AG09309 (cell line): ENCODE data around the gene HOATZ.

ENCODE experiments used
- DNase-seq: peaks from one replicate; pipeline ENCODE4 v3.0.0-alpha.2; 2010; ENCODE audit warnings: low read depth
- H3K4me3 ChIP-seq: 2 replicates; pipeline ENCODE4 v1.5.1; 2011; ENCODE audit warnings: mild to moderate bottlenecking, low read depth, low read length, moderate library complexity; ENCODE audit not compliant: control insufficient read depth
- TF ChIP-seq, protein P1 (sequence below): IDR thresholded peaks from 2 replicates; pipeline ENCODE4 v1.5.1; 2011; ENCODE audit warnings: mild to moderate bottlenecking, low read depth, low read length, inconsistent platforms; ENCODE audit not compliant: insufficient read depth, control insufficient read depth; ENCODE audit errors: missing control alignments

HOATZ gene

DNA sequence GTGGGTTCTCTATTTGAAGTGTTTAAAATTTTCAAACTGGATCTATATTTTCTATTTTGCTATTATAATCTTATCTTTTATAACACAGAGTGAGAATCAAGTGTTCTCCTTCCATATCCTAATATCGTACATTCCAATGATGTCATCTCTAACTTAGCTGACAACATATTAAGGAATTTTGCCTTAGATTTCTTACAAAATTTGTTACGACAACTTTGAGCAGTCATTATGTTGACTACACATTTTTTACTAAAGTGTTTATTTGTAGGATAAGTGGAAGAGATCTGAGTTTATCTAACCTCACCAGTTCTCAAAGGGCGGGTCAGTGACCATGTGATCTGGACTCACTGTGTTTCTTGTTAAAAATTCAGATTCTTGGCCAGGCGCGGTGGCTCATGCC is 15.1 kb upstream of the HOATZ start:
- no peak overlapping the region for H3K4me3 ChIP-seq
- no peak for DNase-seq
- TF ChIP-seq, protein P1, sequence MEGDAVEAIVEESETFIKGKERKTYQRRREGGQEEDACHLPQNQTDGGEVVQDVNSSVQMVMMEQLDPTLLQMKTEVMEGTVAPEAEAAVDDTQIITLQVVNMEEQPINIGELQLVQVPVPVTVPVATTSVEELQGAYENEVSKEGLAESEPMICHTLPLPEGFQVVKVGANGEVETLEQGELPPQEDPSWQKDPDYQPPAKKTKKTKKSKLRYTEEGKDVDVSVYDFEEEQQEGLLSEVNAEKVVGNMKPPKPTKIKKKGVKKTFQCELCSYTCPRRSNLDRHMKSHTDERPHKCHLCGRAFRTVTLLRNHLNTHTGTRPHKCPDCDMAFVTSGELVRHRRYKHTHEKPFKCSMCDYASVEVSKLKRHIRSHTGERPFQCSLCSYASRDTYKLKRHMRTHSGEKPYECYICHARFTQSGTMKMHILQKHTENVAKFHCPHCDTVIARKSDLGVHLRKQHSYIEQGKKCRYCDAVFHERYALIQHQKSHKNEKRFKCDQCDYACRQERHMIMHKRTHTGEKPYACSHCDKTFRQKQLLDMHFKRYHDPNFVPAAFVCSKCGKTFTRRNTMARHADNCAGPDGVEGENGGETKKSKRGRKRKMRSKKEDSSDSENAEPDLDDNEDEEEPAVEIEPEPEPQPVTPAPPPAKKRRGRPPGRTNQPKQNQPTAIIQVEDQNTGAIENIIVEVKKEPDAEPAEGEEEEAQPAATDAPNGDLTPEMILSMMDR: no peak

DNA sequence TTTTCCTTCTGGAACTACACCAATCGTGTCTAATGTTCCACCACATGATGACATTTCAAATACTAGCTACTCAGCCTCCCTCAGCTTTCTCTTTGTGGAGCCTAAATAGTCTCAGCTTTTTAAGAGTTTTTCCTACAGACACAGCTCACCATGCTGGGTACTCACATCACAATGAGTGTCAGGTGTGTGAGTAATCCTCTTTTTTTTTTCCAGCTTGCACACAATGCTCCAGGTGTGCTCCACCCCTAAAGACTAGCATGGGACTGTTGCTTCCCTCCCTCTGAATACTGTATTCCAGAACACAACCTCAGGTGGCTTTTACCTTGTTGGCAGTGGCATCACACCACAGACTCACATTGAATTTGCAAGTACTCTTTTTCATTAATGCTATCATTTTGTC is 14.1 kb upstream of the HOATZ start:
- H3K4me3 ChIP-seq: no peak overlapping the region
- no peak for DNase-seq
- TF ChIP-seq, protein P1: no peak

DNA sequence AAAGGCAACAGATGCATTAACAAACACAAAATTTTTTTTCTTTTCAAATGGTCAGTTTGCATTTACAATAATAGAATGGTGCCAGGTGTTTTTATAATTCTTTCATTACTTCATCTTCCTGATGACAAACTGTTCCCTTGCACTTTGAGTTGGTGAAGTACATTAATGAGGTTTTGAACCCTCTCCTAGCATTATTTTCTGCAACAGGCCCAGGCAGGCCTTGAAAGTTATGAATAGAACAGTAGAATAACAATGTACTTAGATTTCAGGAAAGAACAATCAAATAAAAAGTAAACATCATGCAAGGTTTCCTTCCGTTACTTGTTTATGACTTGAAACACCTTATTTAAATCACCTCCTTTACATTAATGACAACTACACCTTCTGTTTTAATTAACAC is 12.0 kb upstream of the HOATZ start:
- no peak overlapping the region for H3K4me3 ChIP-seq
- no peak for DNase-seq
- TF ChIP-seq, protein P1: no peak

DNA sequence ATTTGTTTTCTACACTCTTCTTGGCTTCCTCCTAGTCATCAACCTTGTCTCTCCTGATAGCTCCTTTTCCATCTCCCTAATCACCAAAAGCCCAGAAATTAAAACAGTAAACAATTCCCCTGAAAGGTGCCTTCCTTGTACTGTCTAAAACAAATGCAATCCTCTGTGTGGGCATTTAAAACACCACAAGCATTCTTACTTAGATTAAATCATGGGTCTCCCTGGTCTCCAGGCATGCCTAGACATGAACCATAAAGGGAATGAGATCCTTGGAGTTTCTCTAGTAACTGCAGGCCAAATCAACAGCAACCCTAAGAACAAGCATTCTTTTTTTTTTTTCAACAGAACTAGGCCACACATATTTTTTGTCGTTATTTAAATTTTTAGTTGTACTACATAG is 4.3 kb upstream of the HOATZ start:
- TF ChIP-seq, protein P1: no peak
- no peak overlapping the region for H3K4me3 ChIP-seq
- no peak for DNase-seq

DNA sequence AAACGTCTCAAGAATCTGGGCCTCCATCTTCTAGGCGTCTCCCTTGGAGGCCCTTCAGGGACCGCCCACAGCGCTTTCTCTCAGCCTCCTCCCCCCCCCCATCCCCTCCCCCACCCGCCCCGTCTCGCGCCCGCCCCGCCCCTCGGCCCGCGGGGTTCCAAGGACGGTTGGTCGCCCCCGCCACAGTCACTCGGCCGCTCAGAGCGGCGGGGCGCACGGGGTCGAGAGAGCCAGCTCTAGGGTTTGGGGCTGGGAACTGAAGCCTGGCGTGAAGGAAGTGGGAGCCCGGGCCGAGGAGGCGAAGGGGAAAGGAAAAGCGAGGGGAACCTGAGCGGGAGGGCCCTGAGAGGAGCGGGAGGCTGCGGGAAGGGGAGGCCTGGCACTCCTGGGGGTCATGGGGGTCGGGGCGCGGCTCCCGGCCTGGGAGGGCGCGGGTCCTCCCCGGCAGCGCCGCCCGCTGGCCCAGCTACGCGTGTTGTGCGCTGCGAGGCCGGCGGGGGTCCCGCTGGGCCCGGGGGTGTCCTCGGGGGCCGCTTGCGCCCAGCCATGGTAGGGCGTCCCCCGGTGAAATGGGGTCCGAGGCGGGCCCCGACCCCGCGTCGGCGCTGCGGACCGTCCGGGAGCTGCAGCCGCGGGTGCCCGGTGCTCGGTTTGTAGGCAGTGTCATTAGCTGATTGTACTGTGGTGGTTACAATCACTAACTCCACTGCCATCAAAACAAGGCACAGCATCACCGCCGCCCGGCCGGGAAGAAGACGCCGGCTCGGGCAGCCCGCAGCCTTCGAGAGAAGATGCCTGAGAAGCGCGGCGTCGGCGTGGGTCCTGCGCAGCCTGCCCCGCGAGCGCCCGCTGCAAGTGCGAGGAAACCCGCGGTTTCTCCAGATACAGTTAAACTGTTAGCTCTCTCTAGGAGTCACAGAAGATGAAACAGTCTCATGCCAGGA is 2.0 kb upstream of the HOATZ start, which contains the start of gene BTG4:
Gene BTG4 (minus strand): TSS at position 91 of the 944 bp plus-strand sequence. CDS start 13,610 bp downstream, outside the sequence.
- TF ChIP-seq, protein P1: no peak
- no peak for DNase-seq
- peak within 1 kb of the TSS; percentile 54 for H3K4me3 ChIP-seq

DNA sequence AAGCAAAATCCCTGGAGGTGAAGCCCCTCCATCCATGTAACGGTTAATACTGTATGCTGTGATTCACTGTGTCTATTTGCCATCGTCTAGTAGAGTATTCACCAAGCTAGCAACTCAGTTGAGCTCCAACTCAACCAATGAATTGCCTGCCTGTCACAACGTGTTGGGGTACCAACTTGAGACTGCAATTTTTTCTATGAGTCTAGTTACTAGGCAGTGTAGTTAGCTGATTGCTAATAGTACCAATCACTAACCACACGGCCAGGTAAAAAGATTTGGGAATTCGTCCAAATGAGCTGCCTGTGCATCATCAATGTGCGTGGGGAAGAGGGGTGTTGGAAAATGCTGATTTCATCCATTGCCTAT is 1.4 kb upstream of the HOATZ start:
- no peak overlapping the region for H3K4me3 ChIP-seq
- TF ChIP-seq, protein P1: no peak
- no peak for DNase-seq
